ENCODE results near the gene TSPAN31.

The TSPAN31 gene

GRCh38 chr12:57726884-57727757, 17.7 kb upstream of the TSPAN31 start:
- H3K4me3 ChIP-seq (ENCODE audit: low read depth, low read length): no peak overlapping the region
- TF ChIP-seq, protein P1, sequence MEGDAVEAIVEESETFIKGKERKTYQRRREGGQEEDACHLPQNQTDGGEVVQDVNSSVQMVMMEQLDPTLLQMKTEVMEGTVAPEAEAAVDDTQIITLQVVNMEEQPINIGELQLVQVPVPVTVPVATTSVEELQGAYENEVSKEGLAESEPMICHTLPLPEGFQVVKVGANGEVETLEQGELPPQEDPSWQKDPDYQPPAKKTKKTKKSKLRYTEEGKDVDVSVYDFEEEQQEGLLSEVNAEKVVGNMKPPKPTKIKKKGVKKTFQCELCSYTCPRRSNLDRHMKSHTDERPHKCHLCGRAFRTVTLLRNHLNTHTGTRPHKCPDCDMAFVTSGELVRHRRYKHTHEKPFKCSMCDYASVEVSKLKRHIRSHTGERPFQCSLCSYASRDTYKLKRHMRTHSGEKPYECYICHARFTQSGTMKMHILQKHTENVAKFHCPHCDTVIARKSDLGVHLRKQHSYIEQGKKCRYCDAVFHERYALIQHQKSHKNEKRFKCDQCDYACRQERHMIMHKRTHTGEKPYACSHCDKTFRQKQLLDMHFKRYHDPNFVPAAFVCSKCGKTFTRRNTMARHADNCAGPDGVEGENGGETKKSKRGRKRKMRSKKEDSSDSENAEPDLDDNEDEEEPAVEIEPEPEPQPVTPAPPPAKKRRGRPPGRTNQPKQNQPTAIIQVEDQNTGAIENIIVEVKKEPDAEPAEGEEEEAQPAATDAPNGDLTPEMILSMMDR (IDR thresholded peaks at IDR 0.05; ENCODE audit: insufficient read depth, low read depth, low read length, missing control alignments): no peak
- no peak for DNase-seq (ENCODE audit: low read depth)

DNA sequence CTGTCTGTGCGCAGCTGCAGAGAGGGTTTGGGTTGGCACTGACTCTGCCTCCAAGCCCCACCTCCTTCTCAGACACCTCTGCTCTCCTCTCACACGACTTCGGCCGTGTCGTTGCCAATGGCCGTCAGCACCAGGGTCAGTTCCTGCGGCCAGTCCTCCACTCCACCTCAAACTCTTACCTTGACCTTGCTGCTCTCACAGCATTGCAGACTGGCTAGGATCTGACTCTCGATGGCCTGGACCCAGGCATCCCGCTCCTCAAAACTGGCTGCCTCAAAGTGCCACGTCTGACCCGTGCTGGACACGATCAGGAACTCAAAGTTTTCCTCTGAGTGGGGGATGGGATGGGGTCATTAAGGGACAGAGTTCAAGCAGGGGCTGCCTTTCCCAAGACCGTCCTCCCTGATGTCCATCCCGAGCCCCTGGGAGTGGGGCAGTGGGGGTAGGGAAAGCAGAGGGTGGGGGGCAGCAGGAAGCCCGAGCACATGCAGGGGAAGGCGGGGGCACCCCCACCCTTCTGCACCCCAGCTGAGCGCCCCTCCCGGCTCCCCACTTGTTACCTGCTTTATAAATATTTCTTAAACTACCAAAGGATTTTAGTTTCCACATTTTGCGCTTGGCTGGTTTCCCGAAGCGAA, 17.0 kb upstream of the TSPAN31 start:
- TF ChIP-seq, protein P1 (IDR thresholded peaks at IDR 0.05; ENCODE audit: insufficient read depth, low read depth, low read length, missing control alignments): no peak
- H3K4me3 ChIP-seq (ENCODE audit: low read depth, low read length): no peak overlapping the region
- no peak for DNase-seq (ENCODE audit: low read depth)

DNA sequence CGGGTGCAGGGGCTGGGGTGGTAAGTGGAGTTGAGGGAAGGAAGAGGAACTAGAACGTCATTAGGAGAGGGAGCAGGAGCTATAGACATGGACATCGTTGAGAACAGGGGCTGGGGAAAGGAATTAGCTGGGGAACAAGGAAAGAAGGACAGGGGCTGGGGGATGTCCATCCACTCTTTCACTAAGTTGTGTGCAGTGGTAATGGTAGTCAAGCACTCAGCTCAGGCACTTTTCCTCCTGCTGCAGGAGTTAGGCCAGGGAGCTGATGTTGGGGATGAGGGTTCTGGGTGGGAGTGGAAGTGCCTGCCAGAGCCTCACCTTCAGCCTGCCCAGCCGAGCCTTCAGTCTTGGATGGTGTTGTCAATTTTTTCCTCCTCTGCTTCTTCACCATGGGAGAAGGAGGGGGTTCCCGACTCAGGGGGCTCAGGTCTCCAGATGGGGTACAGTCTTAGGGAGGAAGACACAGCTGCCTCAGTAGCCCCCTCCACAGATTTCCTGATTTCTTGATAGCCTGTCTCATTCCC, 15.5 kb upstream of the TSPAN31 start:
- DNase-seq (ENCODE audit: low read depth): no peak
- TF ChIP-seq, protein P1 (IDR thresholded peaks at IDR 0.05; ENCODE audit: insufficient read depth, low read depth, low read length, missing control alignments): no peak
- no peak overlapping the region for H3K4me3 ChIP-seq (ENCODE audit: low read depth, low read length)

GRCh38 chr12:57730336-57731067, 14.3 kb upstream of the TSPAN31 start:
- H3K4me3 ChIP-seq (ENCODE audit: low read depth, low read length): no peak overlapping the region
- no peak for DNase-seq (ENCODE audit: low read depth)
- TF ChIP-seq, protein P1 (IDR thresholded peaks at IDR 0.05; ENCODE audit: insufficient read depth, low read depth, low read length, missing control alignments): no peak

GRCh38 chr12:57731411-57732080, 13.3 kb upstream of the TSPAN31 start:
- TF ChIP-seq, protein P1 (IDR thresholded peaks at IDR 0.05; ENCODE audit: insufficient read depth, low read depth, low read length, missing control alignments): no peak

DNA sequence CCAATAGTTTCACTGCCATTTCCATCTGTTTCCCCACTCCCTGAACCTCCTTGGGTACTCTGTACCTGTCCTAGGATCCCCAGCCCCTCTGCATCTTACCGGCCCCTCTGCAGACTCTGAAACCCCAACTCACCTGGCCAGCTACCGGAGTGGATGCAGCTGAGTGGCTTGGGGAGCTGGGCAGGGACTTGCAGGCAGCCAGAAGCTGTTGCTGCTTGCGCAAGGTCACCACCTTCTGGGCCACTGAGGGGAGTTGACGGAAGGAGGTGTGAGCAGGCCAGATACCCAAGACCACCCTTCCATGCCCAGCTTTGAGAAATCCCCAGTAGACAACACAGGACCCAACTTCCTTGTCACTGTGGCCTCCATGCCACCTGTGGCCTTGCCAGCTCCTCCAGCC, 12.6 kb upstream of the TSPAN31 start:
- TF ChIP-seq, protein P1 (IDR thresholded peaks at IDR 0.05; ENCODE audit: insufficient read depth, low read depth, low read length, missing control alignments): no peak
- no peak for DNase-seq (ENCODE audit: low read depth)
- H3K4me3 ChIP-seq (ENCODE audit: low read depth, low read length): no peak overlapping the region

More at GRCh38 chr12:57731411-57732080, 13.3 kb upstream of the TSPAN31 start:
- no peak overlapping the region for H3K4me3 ChIP-seq (ENCODE audit: low read depth, low read length)
- no peak for DNase-seq (ENCODE audit: low read depth)
